ENCODE data around the gene USP3. TPM values are rescaled to one million over a fixed set of nuclear protein-coding genes. Genes with fewer than 3 reads are reported as not detected.

USP3 gene
- total RNA-seq, 4 donors from 2014 or later: 40.4 to 66.2 (median 56.0) TPM

DNA sequence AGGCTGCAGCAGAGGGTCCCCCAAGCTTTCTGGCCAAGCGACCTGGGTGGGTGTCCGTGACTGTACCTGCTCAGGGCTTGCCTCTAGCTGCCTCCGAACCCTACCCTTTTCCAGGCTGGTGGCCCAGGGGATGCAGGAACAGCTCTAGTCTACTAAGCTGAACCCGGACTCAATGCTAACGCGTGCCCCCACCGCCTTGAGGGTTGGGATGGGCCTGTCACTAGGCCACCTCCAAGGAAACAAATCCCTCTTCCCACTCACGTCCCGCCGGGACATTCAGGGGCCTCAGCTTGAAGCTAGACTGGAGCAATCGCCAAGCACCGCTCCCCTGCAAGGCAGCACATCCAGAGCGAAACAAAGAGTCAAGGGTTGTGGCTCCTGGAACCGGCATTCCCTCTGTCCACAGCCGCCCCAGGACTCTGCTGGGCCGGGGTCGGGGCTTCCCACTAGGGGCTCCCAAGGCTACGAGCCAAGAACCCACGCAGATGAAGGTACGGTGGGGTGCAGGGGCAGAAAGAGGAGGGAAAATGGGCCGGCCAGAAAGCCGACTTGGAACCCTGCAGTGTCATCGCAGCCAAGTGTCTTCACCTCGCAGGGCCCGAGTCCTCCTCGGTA is 95.7 kb downstream of the USP3 start:
- ATAC-seq (ENCODE audit: low FRiP score) (peak; percentile 7), DNase-seq (ENCODE audit: low spot score) (no peak)
- TF ChIP-seq, protein P1, sequence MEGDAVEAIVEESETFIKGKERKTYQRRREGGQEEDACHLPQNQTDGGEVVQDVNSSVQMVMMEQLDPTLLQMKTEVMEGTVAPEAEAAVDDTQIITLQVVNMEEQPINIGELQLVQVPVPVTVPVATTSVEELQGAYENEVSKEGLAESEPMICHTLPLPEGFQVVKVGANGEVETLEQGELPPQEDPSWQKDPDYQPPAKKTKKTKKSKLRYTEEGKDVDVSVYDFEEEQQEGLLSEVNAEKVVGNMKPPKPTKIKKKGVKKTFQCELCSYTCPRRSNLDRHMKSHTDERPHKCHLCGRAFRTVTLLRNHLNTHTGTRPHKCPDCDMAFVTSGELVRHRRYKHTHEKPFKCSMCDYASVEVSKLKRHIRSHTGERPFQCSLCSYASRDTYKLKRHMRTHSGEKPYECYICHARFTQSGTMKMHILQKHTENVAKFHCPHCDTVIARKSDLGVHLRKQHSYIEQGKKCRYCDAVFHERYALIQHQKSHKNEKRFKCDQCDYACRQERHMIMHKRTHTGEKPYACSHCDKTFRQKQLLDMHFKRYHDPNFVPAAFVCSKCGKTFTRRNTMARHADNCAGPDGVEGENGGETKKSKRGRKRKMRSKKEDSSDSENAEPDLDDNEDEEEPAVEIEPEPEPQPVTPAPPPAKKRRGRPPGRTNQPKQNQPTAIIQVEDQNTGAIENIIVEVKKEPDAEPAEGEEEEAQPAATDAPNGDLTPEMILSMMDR (IDR thresholded peaks at IDR 0.05): no peak

DNA sequence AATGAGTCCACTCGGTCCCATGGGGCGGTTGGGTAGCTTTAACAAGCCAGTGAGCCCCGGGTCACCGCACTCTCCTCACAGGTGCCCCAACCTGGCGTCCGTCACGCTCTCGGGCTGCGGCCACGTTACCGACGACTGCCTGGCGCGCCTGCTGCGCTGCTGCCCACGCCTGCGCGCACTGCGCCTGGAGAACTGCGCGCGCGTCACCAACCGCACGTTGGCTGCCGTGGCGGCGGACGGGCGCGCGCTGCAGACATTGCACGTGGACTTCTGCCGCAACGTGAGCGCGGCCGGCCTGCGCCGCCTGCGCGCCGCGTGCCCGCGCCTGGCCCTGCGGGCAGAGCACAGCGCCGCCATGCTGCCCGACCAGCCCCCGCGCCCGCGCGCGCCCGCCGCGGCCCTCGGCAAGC is 96.2 kb downstream of the USP3 start:
- TF ChIP-seq, protein P1 (IDR thresholded peaks at IDR 0.05): no peak
- ATAC-seq (ENCODE audit: low FRiP score) (peak; percentile 92), DNase-seq (ENCODE audit: low spot score) (no peak)

DNA sequence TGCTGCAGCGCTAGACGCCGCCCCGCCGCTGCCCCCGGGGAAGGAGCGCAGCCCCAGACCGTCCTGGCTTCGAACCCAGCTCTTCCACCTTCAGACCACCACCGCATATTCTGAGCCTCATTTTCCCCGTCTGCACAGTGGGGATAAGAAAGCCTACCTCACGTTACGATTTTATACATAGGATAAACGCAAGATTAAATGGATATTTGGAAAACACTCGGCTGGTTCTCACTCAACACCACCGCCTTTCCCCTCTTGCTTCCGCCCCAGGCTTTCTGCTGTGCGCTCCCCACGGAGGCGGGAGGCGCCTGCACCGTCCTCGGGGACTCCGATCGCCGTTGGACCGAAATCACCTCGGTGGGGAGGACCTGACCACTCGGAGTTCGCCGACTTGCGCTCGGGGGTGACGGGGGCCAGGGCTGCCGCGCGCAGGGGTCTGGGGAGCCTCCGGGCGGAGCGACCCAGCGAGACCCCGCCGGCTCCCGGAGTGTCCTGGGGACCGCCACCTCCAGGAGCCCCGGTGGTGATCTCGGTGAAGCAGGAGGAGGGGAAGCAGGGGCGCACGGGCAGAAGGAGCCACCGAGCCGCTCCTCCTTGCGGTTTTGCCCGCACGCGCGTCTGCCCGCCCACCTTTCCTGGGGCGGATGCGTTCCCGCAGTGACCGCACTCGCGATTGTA is 96.8 kb downstream of the USP3 start:
- TF ChIP-seq, protein P1 (IDR thresholded peaks at IDR 0.05): no peak
- peak; percentile 8 for ATAC-seq (ENCODE audit: low FRiP score)
- DNase-seq (ENCODE audit: low spot score): no peak

DNA sequence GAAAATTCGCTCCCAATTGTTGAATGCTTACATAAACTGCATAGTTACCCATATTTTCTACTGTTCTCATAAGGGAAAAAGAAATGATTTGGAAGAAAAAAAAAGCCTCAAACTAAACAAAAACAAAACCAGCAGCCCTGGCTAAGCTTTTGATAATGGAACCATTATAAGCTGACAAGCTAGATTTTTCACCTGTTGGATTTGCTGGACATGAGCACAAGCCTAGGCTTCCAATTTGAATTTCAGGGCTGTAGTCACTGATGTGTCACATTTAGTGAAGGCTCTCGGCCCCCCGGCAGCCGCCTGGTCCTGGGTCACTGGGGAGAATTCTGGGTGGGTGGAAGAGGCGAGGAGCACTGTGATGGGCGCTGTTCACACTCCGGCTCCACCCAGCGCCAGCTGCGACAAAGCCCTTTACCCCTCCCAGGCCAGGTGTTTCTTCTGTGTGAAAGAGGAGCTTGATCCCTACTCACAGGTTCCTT is 97.4 kb downstream of the USP3 start:
- DNase-seq (ENCODE audit: low spot score) (no peak), ATAC-seq (ENCODE audit: low FRiP score) (no peak)
- TF ChIP-seq, protein P1 (IDR thresholded peaks at IDR 0.05): no peak

DNA sequence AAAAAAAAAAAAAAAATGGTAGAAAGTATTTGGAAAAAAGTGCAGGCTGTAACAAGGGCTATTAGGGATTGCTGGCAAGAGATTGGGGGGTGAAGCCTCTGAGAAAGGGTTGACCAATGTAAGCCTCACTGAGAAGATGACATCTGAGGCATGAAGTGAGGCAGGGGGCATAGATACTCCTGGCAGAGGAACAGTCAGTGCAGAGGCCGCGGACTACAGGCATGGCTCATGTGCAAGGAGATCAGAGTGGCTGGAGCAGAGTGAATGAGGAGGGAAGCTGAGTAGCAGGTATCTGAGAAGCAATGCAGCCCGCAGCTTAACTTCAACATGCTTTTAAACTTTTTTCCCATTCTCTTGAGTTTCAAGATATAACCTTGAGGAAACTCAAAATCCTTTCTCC is 98.2 kb downstream of the USP3 start:
- DNase-seq (ENCODE audit: low spot score) (no peak), ATAC-seq (ENCODE audit: low FRiP score) (no peak)
- TF ChIP-seq, protein P1 (IDR thresholded peaks at IDR 0.05): no peak

DNA sequence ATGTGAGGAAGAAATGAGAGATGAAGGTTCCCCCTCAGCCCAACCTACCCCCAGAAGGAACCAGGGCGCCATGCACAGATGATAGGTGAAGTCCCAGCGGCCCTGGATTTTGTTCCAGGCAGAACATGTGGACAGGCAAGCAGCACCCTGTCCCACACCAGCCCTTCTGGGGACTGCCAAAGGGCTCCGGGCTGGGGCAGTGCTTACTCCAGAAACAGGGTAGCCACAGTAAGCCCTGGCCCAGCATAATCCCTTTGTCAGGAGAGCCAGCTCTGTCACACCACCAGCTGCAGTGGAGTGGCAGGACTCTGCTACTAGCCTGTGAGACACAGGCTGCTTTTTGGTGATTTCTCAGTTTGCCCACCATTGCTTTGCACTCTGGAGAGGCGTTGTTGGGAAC is 99.1 kb downstream of the USP3 start:
- DNase-seq (ENCODE audit: low spot score) (no peak), ATAC-seq (ENCODE audit: low FRiP score) (no peak)
- TF ChIP-seq, protein P1 (IDR thresholded peaks at IDR 0.05): no peak

DNA sequence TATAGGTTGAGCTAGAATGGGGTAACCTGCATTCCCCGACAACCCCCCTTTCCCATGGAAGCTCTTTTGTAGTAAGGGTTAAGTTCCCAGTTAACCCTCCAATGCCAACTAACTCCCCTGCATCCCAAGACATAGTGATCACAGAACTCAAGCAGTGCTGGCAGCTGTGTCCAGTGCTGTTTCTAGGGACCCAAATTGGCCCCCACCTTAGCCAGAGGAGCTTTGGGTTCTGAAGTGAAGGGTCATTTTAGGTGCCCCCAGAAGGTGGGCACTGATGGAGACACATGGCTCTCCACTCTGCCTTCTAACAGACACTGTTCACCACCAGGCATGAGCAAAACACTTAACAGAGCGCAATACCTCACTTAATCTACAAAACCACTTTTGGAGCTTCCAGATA is 99.9 kb downstream of the USP3 start:
- TF ChIP-seq, protein P1 (IDR thresholded peaks at IDR 0.05): no peak
- no peak for DNase-seq (ENCODE audit: low spot score)
- ATAC-seq (ENCODE audit: low FRiP score): no peak

All from omental fat pad (tissue), 4 donors.